ENCODE data around the gene ZBTB17. TPM values are rescaled to one million over a fixed set of nuclear protein-coding genes. Genes with fewer than 3 reads are reported as not detected.

The ZBTB17 gene
- total RNA-seq, 1 donor from 2014 or later: 19.5 TPM

- Mint-ChIP-seq H3K4me3 (no peak overlapping the region), H3K27ac (peak overlapping the region; percentile 79), H3K27me3 (ENCODE audit: insufficient read depth, low read depth) (peaks cover 13% of the 10 kb centered on the region), H3K36me3 (peaks cover 69% of the 10 kb centered on the region), H3K4me1 (peaks cover 4% of the 10 kb centered on the region), H3K9me3 (no peaks in the 10 kb centered on the region)
- no peak overlapping the region for H3K27ac ChIP-seq
- no peaks in the 10 kb centered on the region for H3K79me2 ChIP-seq (ENCODE audit: low read depth)
- H2AFZ ChIP-seq (replicated peaks): no peak overlapping the region
- H3K27me3 ChIP-seq: no peaks in the 10 kb centered on the region
- H3K4me3 ChIP-seq: no peak overlapping the region
- H3K9ac ChIP-seq: no peak overlapping the region
- no peaks in the 10 kb centered on the region for H3K9me3 ChIP-seq (ENCODE audit: low read depth)
- no peak for DNase-seq (ENCODE audit: low spot score)
- H4K20me1 ChIP-seq (ENCODE audit: low read depth): no peaks in the 10 kb centered on the region
- H3K36me3 ChIP-seq: no peaks in the 10 kb centered on the region
- TF ChIP-seq EZH2phosphoT487 (IDR thresholded peaks at IDR 0.05) (no peak), CTCF (IDR thresholded peaks at IDR 0.05) (no peak), EZH2 (IDR thresholded peaks at IDR 0.05) (no peak)
- peaks cover 7% of the 10 kb centered on the region for H3F3A ChIP-seq (ENCODE audit: low read depth)
- no peaks in the 10 kb centered on the region for H3K4me1 ChIP-seq
- no peak overlapping the region for H3K4me2 ChIP-seq
Measured at GRCh38 chr1:15935056-15935950, 40.6 kb downstream of the ZBTB17 start.

GRCh38 chr1:15934211-15935055 is 41.5 kb downstream of the ZBTB17 start:
- Histone ChIP-seq H3K4me3 (no peak overlapping the region), H3K27ac (no peak overlapping the region), H2AFZ (replicated peaks) (no peak overlapping the region), H3K79me2 (ENCODE audit: low read depth) (no peaks in the 10 kb centered on the region), H3K9ac (no peak overlapping the region), H3K4me1 (no peaks in the 10 kb centered on the region), H3K9me3 (ENCODE audit: low read depth) (no peaks in the 10 kb centered on the region), H3F3A (ENCODE audit: low read depth) (peaks cover 4% of the 10 kb centered on the region), H3K4me2 (no peak overlapping the region), H4K20me1 (ENCODE audit: low read depth) (peaks cover 3% of the 10 kb centered on the region), H3K27me3 (no peaks in the 10 kb centered on the region), H3K36me3 (peaks cover 2% of the 10 kb centered on the region)
- Mint-ChIP-seq H3K27ac (no peak overlapping the region), H3K27me3 (ENCODE audit: insufficient read depth, low read depth) (peaks cover 13% of the 10 kb centered on the region), H3K36me3 (peaks cover 70% of the 10 kb centered on the region), H3K4me1 (peaks cover 4% of the 10 kb centered on the region), H3K4me3 (no peak overlapping the region), H3K9me3 (no peaks in the 10 kb centered on the region)
- no peak for DNase-seq (ENCODE audit: low spot score)
- no peak for TF ChIP-seq EZH2 (IDR thresholded peaks at IDR 0.05)

GRCh38 chr1:15933684-15934083 is 42.2 kb downstream of the ZBTB17 start:
- Mint-ChIP-seq H3K27ac (peak overlapping the region; percentile 74), H3K4me1 (peaks cover 4% of the 10 kb centered on the region), H3K9me3 (no peaks in the 10 kb centered on the region), H3K36me3 (peaks cover 72% of the 10 kb centered on the region), H3K27me3 (ENCODE audit: insufficient read depth, low read depth) (peaks cover 13% of the 10 kb centered on the region), H3K4me3 (no peak overlapping the region)
- Histone ChIP-seq H3K36me3 (peaks cover 6% of the 10 kb centered on the region), H3K27me3 (no peaks in the 10 kb centered on the region), H3K79me2 (ENCODE audit: low read depth) (no peaks in the 10 kb centered on the region), H3K4me3 (no peak overlapping the region), H3K9me3 (ENCODE audit: low read depth) (no peaks in the 10 kb centered on the region), H3K27ac (no peak overlapping the region), H3K4me1 (no peaks in the 10 kb centered on the region), H3F3A (ENCODE audit: low read depth) (peaks cover 4% of the 10 kb centered on the region), H2AFZ (replicated peaks) (no peak overlapping the region), H4K20me1 (ENCODE audit: low read depth) (peaks cover 9% of the 10 kb centered on the region), H3K9ac (no peak overlapping the region), H3K4me2 (no peak overlapping the region)
- DNase-seq (ENCODE audit: low spot score): no peak
- TF ChIP-seq EZH2 (IDR thresholded peaks at IDR 0.05): no peak
- no peak for TF ChIP-seq EZH2phosphoT487 (IDR thresholded peaks at IDR 0.05)
- TF ChIP-seq CTCF (IDR thresholded peaks at IDR 0.05): no peak

Measured in neural progenitor cell (in vitro differentiated cells).